Measurements from ENCODE around the gene PREX1.

PREX1 gene

GRCh38 chr20:48596334-48596898, 231.4 kb downstream of the PREX1 start:
- no peak for DNase-seq

- DNase-seq = no peak
Measured at GRCh38 chr20:48595495-48596333, 232.1 kb downstream of the PREX1 start.

GRCh38 chr20:48594533-48594932, 233.3 kb downstream of the PREX1 start:
- no peak for DNase-seq

- DNase-seq = no peak
Measured at GRCh38 chr20:48592107-48592940, 235.5 kb downstream of the PREX1 start.

GRCh38 chr20:48586730-48587129, 241.1 kb downstream of the PREX1 start:
- DNase-seq = no peak

GRCh38 chr20:48585061-48585870, 242.5 kb downstream of the PREX1 start:
- DNase-seq = no peak

- DNase-seq = no peak
Measured at GRCh38 chr20:48584391-48585060, 243.3 kb downstream of the PREX1 start.

- DNase-seq = no peak
Measured at GRCh38 chr20:48583801-48584200, 244.0 kb downstream of the PREX1 start.

- DNase-seq = no peak
Measured at GRCh38 chr20:48583171-48583570, 244.6 kb downstream of the PREX1 start.

- DNase-seq = no peak
Measured at GRCh38 chr20:48582673-48582985, 245.2 kb downstream of the PREX1 start.

GRCh38 chr20:48581167-48581566, 246.6 kb downstream of the PREX1 start:
- no peak for DNase-seq

GRCh38 chr20:48578397-48579098, 249.3 kb downstream of the PREX1 start:
- DNase-seq = no peak

- DNase-seq = no peak
Measured at GRCh38 chr20:48577557-48577956, 250.2 kb downstream of the PREX1 start.

- DNase-seq = no peak
Measured at GRCh38 chr20:48574383-48574782, 253.4 kb downstream of the PREX1 start.

Measured in stimulated activated CD4-positive, alpha-beta T cell treated with anti-CD3 and anti-CD28 coated beads, Interleukin-2, amount 100 ng/mL, for 48 hours (primary cell).